PFSK-1 (cell line): Measurements from ENCODE around the gene RAD21L1.

Experiments used
- FOXP2 ChIP-seq: optimal IDR thresholded peaks from 2 replicates; pipeline ENCODE3; 2011; ENCODE audit warnings: borderline replicate concordance, control low read depth, inconsistent platforms; ENCODE audit not compliant: insufficient read depth; ENCODE audit errors: extremely low read length, extremely low read depth
- POLR2AphosphoS5 ChIP-seq: IDR thresholded peaks from 2 replicates; pipeline ENCODE4 v1.6.1; 2012; ENCODE audit warnings: low read depth, mild to moderate bottlenecking, control low read depth, low read length, moderate library complexity
- SIN3A ChIP-seq: IDR thresholded peaks from 2 replicates; pipeline ENCODE4 v1.6.1; 2012; ENCODE audit warnings: mild to moderate bottlenecking, low read length, moderate library complexity, borderline replicate concordance; ENCODE audit not compliant: insufficient read depth
- TAF1 ChIP-seq: IDR thresholded peaks from 2 replicates; pipeline ENCODE4 v1.6.1; 2012; ENCODE audit warnings: low read length, control low read depth, borderline replicate concordance; ENCODE audit not compliant: insufficient read depth
- TF ChIP-seq, protein P1 (sequence below), 2 experiments: IDR thresholded peaks; 2 replicates each; pipeline versions ENCODE4 v1.6.1 to v1.8.0; 2011 to 2012; ENCODE audit warnings: low read depth in 2 of 2, low read length in 2 of 2, control low read depth in 1 of 2, inconsistent platforms in 1 of 2, mild to moderate bottlenecking in 1 of 2, moderate library complexity in 1 of 2; ENCODE audit not compliant: insufficient read depth in 1 of 2

Gene RAD21L1

GRCh38 chr20:1252416-1252815 is 26.6 kb downstream of the RAD21L1 start:
- TF ChIP-seq POLR2AphosphoS5 (no peak), SIN3A (no peak), TAF1 (no peak), FOXP2 (no peak)
- TF ChIP-seq, protein P1, sequence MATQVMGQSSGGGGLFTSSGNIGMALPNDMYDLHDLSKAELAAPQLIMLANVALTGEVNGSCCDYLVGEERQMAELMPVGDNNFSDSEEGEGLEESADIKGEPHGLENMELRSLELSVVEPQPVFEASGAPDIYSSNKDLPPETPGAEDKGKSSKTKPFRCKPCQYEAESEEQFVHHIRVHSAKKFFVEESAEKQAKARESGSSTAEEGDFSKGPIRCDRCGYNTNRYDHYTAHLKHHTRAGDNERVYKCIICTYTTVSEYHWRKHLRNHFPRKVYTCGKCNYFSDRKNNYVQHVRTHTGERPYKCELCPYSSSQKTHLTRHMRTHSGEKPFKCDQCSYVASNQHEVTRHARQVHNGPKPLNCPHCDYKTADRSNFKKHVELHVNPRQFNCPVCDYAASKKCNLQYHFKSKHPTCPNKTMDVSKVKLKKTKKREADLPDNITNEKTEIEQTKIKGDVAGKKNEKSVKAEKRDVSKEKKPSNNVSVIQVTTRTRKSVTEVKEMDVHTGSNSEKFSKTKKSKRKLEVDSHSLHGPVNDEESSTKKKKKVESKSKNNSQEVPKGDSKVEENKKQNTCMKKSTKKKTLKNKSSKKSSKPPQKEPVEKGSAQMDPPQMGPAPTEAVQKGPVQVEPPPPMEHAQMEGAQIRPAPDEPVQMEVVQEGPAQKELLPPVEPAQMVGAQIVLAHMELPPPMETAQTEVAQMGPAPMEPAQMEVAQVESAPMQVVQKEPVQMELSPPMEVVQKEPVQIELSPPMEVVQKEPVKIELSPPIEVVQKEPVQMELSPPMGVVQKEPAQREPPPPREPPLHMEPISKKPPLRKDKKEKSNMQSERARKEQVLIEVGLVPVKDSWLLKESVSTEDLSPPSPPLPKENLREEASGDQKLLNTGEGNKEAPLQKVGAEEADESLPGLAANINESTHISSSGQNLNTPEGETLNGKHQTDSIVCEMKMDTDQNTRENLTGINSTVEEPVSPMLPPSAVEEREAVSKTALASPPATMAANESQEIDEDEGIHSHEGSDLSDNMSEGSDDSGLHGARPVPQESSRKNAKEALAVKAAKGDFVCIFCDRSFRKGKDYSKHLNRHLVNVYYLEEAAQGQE (IDR thresholded peaks at IDR 0.05; ENCODE audit: insufficient read depth in 1 of 2, low read depth in 2 of 2, low read length in 2 of 2), result no peak

DNA sequence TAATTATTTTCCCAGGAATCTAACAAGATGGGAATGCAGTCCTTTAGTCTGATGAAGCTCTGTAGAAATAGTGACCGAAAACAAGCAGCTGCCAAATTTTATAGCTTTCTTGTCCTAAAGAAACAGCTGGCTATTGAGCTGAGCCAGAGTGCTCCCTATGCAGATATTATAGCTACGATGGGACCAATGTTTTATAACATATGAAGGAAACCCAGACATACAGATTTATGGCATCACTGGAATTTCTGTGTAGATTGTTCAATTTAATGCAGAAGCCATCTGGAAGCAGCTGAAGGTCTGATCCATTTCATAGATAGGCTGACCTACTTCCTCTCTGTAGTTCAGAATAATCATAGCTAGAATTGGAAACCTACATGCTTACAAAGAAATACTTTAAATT is 28.4 kb downstream of the RAD21L1 start:
- TF ChIP-seq FOXP2 (no peak), SIN3A (no peak)

- no peak for TF ChIP-seq FOXP2
- TF ChIP-seq TAF1, result no peak
- TF ChIP-seq, protein P1 (IDR thresholded peaks at IDR 0.05; ENCODE audit: insufficient read depth in 1 of 2, low read depth in 2 of 2, low read length in 2 of 2), result no peak
These were observed 29.8 kb downstream of the RAD21L1 start for GRCh38 chr20:1255675-1256074.

DNA sequence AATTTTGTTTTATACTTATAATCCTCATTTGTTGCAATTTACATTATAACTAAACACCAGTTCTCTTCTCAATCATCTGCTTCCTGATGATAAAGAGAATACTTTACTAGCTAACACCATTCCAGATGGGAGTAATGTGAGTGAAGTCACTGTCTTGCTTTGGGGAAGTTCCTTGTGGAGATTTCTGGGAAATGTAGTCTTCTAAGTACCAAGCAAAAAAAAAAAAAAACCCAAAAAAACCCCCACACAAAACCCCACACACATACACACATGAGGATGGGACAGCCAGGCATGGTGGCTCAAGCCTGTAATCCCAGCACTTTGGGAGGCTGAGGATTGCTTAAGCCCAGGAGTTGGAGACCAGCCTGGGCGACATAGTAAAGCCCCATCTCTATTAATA is 38.0 kb downstream of the RAD21L1 start:
- TF ChIP-seq TAF1 (no peak), SIN3A (no peak), FOXP2 (no peak), POLR2AphosphoS5 (no peak)
- TF ChIP-seq, protein P1 (IDR thresholded peaks at IDR 0.05; ENCODE audit: insufficient read depth in 1 of 2, low read depth in 2 of 2, low read length in 2 of 2), result no peak

GRCh38 chr20:1264727-1265126 is 38.9 kb downstream of the RAD21L1 start:
- no peak for TF ChIP-seq FOXP2
- no peak for TF ChIP-seq POLR2AphosphoS5
- no peak for TF ChIP-seq TAF1
- TF ChIP-seq, protein P1 (IDR thresholded peaks at IDR 0.05; ENCODE audit: insufficient read depth in 1 of 2, low read depth in 2 of 2, low read length in 2 of 2), result no peak
- no peak for TF ChIP-seq SIN3A
